ENCODE measurements around the gene PPFIBP1.

The PPFIBP1 gene

GRCh38 chr12:27504507-27504906 lies 19.5 kb upstream of the PPFIBP1 start:
- TF ChIP-seq POLR2A (IDR thresholded peaks at IDR 0.05; ENCODE audit: low read depth, low read length) = no peak
- no peak for DNase-seq (ENCODE audit: insufficient read length, low spot score)
- peak; percentile 94 for FAIRE-seq

DNA sequence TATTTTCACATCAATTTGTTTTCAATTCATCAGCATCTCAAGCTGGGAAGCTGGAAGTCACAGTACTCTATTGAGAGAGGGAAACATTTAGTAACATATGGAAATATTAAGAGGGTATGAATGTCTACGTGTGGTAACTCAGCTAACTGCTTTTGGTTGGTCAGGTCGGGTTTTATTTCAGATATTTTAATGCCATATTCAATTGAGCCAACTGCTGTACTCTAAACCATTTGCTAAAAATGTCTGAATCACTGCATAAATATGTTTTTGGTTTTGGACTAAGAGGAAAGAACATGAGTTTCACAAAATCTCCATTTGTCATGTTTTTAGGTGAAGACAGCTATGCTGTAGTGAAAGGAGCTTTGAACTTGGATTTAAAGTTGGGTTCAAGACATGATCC lies 18.9 kb upstream of the PPFIBP1 start:
- DNase-seq (ENCODE audit: insufficient read length, low spot score) (no peak), FAIRE-seq (no peak)
- no peak for TF ChIP-seq POLR2A (IDR thresholded peaks at IDR 0.05; ENCODE audit: low read depth, low read length)

DNA sequence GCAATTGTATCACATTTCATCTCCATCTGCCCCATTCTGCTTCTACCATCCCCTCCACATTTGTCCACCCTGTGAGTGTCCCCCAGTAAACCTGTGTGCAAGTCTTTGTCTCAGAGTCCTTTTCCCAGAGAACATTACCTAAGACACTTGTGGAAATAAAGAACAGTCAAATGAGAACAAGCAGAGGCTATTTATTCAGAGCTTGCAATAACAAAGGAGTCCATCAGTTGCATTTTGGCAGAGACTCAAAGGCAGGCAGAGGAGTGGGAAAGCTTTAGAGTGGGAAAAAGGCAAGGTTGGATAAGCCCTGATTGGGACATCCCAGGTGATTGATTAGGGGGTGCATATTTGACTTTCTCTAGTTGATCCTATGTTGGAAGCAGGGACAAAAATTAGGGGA lies 18.2 kb upstream of the PPFIBP1 start:
- TF ChIP-seq POLR2A (IDR thresholded peaks at IDR 0.05; ENCODE audit: low read depth, low read length) = no peak
- DNase-seq (ENCODE audit: insufficient read length, low spot score) = no peak
- FAIRE-seq = no peak

GRCh38 chr12:27506645-27507189 lies 17.3 kb upstream of the PPFIBP1 start:
- no peak for DNase-seq (ENCODE audit: insufficient read length, low spot score)
- FAIRE-seq = no peak

GRCh38 chr12:27508736-27509431 lies 15.1 kb upstream of the PPFIBP1 start:
- TF ChIP-seq POLR2A (IDR thresholded peaks at IDR 0.05; ENCODE audit: low read depth, low read length) = no peak
- DNase-seq (ENCODE audit: insufficient read length, low spot score) (no peak), FAIRE-seq (no peak)

More at GRCh38 chr12:27506645-27507189, 17.3 kb upstream of the PPFIBP1 start:
- no peak for TF ChIP-seq POLR2A (IDR thresholded peaks at IDR 0.05; ENCODE audit: low read depth, low read length)

GRCh38 chr12:27511031-27511722 lies 12.8 kb upstream of the PPFIBP1 start:
- FAIRE-seq = no peak
- no peak for DNase-seq (ENCODE audit: insufficient read length, low spot score)
- TF ChIP-seq POLR2A (IDR thresholded peaks at IDR 0.05; ENCODE audit: low read depth, low read length) = no peak

- no peak for TF ChIP-seq POLR2A (IDR thresholded peaks at IDR 0.05; ENCODE audit: low read depth, low read length)
- no peak for FAIRE-seq
Observed at GRCh38 chr12:27511723-27512045, 12.3 kb upstream of the PPFIBP1 start.

GRCh38 chr12:27513155-27513824 lies 10.7 kb upstream of the PPFIBP1 start:
- no peak for TF ChIP-seq POLR2A (IDR thresholded peaks at IDR 0.05; ENCODE audit: low read depth, low read length)
- DNase-seq (ENCODE audit: insufficient read length, low spot score) (no peak), FAIRE-seq (no peak)

More at GRCh38 chr12:27511723-27512045, 12.3 kb upstream of the PPFIBP1 start:
- no peak for DNase-seq (ENCODE audit: insufficient read length, low spot score)

GRCh38 chr12:27515671-27516070 lies 8.3 kb upstream of the PPFIBP1 start:
- TF ChIP-seq POLR2A (IDR thresholded peaks at IDR 0.05; ENCODE audit: low read depth, low read length) = no peak
- no peak for DNase-seq (ENCODE audit: insufficient read length, low spot score)
- FAIRE-seq = no peak

- no peak for TF ChIP-seq POLR2A (IDR thresholded peaks at IDR 0.05; ENCODE audit: low read depth, low read length)
- FAIRE-seq = no peak
- no peak for DNase-seq (ENCODE audit: insufficient read length, low spot score)
Observed at GRCh38 chr12:27516625-27517024, 7.4 kb upstream of the PPFIBP1 start.

DNA sequence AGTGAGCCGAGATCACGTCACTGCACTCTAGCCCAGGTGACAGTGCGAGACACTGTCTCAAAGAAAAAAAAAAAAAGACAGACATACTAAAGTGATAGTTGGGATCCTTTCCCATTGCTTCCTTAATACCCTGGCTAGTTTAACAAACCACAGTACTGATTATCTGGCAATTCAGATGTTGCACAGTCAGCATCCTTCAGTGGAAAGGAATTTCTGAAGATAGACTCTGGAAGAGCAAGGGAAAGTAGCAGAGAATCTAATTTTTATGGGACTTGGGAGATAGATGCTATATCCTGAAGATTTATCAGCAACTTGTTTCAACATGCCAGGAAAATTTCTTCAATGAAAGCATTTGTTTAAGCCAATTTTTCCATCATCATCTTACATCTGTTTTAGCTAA lies 6.5 kb upstream of the PPFIBP1 start:
- FAIRE-seq (no peak), DNase-seq (ENCODE audit: insufficient read length, low spot score) (no peak)
- TF ChIP-seq POLR2A (IDR thresholded peaks at IDR 0.05; ENCODE audit: low read depth, low read length) = no peak

GRCh38 chr12:27517961-27518665 lies 5.9 kb upstream of the PPFIBP1 start:
- DNase-seq (ENCODE audit: insufficient read length, low spot score) (no peak), FAIRE-seq (no peak)
- no peak for TF ChIP-seq POLR2A (IDR thresholded peaks at IDR 0.05; ENCODE audit: low read depth, low read length)

DNA sequence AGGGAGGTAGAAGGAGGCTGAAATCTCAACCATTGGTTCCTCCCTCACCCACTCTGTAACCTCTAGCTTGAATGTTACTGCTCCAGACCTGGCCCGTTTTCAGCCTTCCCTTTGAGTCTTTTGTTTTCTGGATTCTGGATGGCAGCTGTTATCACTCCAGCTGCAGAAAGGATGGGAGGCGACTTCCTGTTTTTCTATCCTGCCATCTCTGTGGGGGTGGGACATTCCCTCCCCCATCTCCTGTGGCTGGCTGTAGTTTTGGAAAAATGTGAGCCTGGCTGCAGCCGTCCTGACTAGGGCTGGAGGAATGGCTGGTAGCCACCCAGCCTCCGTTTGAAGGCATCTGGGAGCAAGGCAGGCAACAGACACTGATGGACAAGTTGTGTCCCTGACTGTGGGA lies 2.9 kb upstream of the PPFIBP1 start:
- DNase-seq (ENCODE audit: insufficient read length, low spot score) = no peak
- FAIRE-seq = no peak

GRCh38 chr12:27521981-27522380 lies 2.0 kb upstream of the PPFIBP1 start:
- TF ChIP-seq POLR2A (IDR thresholded peaks at IDR 0.05; ENCODE audit: low read depth, low read length) = no peak
- no peak for DNase-seq (ENCODE audit: insufficient read length, low spot score)
- no peak for FAIRE-seq

More for the DNA sequence above, 2.9 kb upstream of the PPFIBP1 start:
- no peak for TF ChIP-seq POLR2A (IDR thresholded peaks at IDR 0.05; ENCODE audit: low read depth, low read length)
